Panc1 (cell line): Measurements from ENCODE around the gene METTL25B. TPM values are rescaled to one million over a fixed set of nuclear protein-coding genes. Genes with fewer than 3 reads are reported as not detected.

Experiments
- ATAC-seq: fragments of 200-7000 bp; cut with Tn5 transposase; 2 replicates; pipeline ENCODE4 v1.9.1; 2020; ENCODE audit warnings: mild to moderate bottlenecking, moderate library complexity
- BruUV-seq: library from RNA; stranded (reverse); fragments of 400-500 nt; replicated peaks from 2 replicates; lab custom pipeline; 2021; lab: Mats Ljungman, UMichigan
- CTCF ChIA-PET: fragments of 300-600 bp; sonication (Branson Sonifier 250); formaldehyde crosslinking; loops from one replicate; lab custom pipeline; 2022; ENCODE audit warnings: antibody characterized with exemption; lab: Charles Lee
- POLR2A ChIA-PET: fragments of 300-600 bp; sonication (Branson Sonifier 250); formaldehyde crosslinking; loops from one replicate; lab custom pipeline; 2022; ENCODE audit warnings: antibody characterized with exemption; lab: Charles Lee
- DNase-seq: peaks from one replicate; pipeline ENCODE4 v3.0.0-alpha.2; 2010; ENCODE audit warnings: low read depth, low spot score
- H3K27ac ChIP-seq: 2 replicates; pipeline ENCODE4 v1.5.1; 2011; ENCODE audit warnings: mild to moderate bottlenecking, low read length, inconsistent platforms
- H3K27me3 ChIP-seq: fragments of 200-500 bp; sonication (Bioruptor generic); 2 replicates; pipeline ENCODE4 v1.6.0; 2014; ENCODE audit warnings: low read length, inconsistent platforms; ENCODE audit not compliant: control insufficient read depth, insufficient read depth
- H3K36me3 ChIP-seq: fragments of 200-500 bp; sonication (Bioruptor generic); 2 replicates; pipeline ENCODE4 v1.5.1; 2014; ENCODE audit warnings: inconsistent platforms, mild to moderate bottlenecking, low read length, moderate library complexity; ENCODE audit not compliant: control insufficient read depth, insufficient read depth
- H3K4me1 ChIP-seq: 2 replicates; pipeline ENCODE4 v1.5.1; 2011; ENCODE audit warnings: inconsistent platforms, mild to moderate bottlenecking, low read length, moderate library complexity; ENCODE audit not compliant: control insufficient read depth, insufficient read depth
- H3K4me3 ChIP-seq, 2 experiments: 2 replicates each; pipeline ENCODE4 v1.5.1; 2011 to 2012; ENCODE audit warnings: low read depth in 2 of 2, low read length in 2 of 2, mild to moderate bottlenecking in 2 of 2, inconsistent platforms in 1 of 2, moderate library complexity in 1 of 2
- H3K9me3 ChIP-seq: fragments of 200-500 bp; sonication (Bioruptor generic); 2 replicates; pipeline ENCODE4 v1.5.1; 2014; ENCODE audit warnings: low read depth, mild to moderate bottlenecking, inconsistent platforms, low read length, moderate library complexity; ENCODE audit not compliant: control insufficient read depth, insufficient read depth
- POLR2AphosphoS5 ChIP-seq: IDR thresholded peaks from 2 replicates; pipeline ENCODE4 v1.6.1; 2012; ENCODE audit warnings: mild to moderate bottlenecking, low read depth, low read length, moderate library complexity
- SIN3A ChIP-seq: IDR thresholded peaks from 2 replicates; pipeline ENCODE4 v1.6.1; 2012; ENCODE audit warnings: low read depth, mild to moderate bottlenecking, low read length, moderate library complexity, borderline replicate concordance; ENCODE audit not compliant: insufficient read depth
- TCF7L2 ChIP-seq: IDR thresholded peaks from 2 replicates; pipeline ENCODE4 v1.6.1; 2011; ENCODE audit warnings: mild to moderate bottlenecking, low read depth, low read length, inconsistent platforms
- in situ Hi-C: cut with HindIII; loops from 2 replicates; pipeline ENCODE4 v1.10.0; 2016; ENCODE audit warnings: low sequenced_read_pairs, low pct_unique_long_range_greater_than_20kb
- intact Hi-C: fragments of 100-400 bp; cut with micrococcal nuclease; formaldehyde crosslinking; loops from one replicate; pipeline ENCODE4 v1.10.0; 2022; ENCODE audit not compliant: unreplicated experiment
- total RNA-seq: library from RNA; stranded (reverse); gene quantifications from one replicate; pipeline ENCODE4 v1.2.1, GENCODE V29; 2021; ENCODE audit not compliant: unreplicated experiment
- TF ChIP-seq, protein P1 (sequence below), 2 experiments: IDR thresholded peaks; 2 replicates each; pipeline ENCODE4 v1.6.1; 2011 to 2012; ENCODE audit warnings: low read depth in 2 of 2, control low read depth in 1 of 2, low read length in 1 of 2, mild to moderate bottlenecking in 1 of 2, moderate library complexity in 1 of 2; ENCODE audit not compliant: insufficient read depth in 1 of 2
- TF ChIP-seq, protein P2 (sequence below): fragments of 450-650 bp; IDR thresholded peaks from 2 replicates; pipeline ENCODE4 v1.5.1; 2017; ENCODE audit warnings: mild to moderate bottlenecking

Gene METTL25B
- total RNA-seq, 1 experiment from 2014 or later = 32.8 TPM

DNA sequence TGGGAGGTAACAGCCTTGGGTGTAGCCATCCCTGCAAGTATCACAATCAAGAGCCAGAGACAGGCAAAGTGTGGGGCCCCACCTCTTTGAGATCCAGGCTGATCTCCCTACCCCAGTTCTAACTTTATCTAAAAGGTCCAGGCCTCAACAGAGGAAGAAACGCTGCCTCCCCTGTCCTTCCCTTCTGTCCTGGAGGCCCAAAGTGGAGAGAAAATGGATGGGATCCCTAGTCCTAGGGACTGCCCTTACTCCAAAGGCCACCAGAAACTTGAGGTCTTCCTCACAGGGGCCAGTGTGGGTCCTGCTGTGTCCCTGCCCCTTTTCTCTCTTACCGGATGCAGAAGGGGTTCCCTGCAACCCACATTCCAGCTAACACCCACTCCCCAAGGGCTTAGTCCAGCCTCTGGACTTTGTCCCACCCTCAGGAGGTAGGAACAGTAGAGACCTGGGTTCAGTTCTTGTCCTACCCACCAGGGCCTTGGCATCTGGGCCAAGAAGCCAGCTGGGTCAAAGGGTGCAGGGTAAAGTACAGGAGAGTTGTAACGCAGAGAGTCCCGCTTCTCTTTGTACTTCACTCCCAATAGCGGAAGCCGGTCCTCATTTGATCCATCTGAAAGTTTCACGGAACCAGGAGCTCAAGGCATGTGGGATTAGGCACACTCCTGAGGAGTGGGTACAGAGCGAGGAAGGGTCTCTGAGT lies 21.3 kb downstream of the METTL25B start:
- H3K4me1 ChIP-seq = peaks cover 54% of the 10 kb centered on the region
- peak overlapping the region; percentile 77 to 80 for H3K4me3 ChIP-seq
- no peaks in the 10 kb centered on the region for H3K27me3 ChIP-seq
- intact Hi-C loops = no loop called here
- ChIA-PET POLR2A (no interaction called here), CTCF (no interaction called here)
- no peak for DNase-seq
- in situ Hi-C loops = no loop called here
- TF ChIP-seq TCF7L2 (no peak), POLR2AphosphoS5 (no peak; the same call in 1 of the 2 replicates), SIN3A (no peak)
- TF ChIP-seq, protein P1, sequence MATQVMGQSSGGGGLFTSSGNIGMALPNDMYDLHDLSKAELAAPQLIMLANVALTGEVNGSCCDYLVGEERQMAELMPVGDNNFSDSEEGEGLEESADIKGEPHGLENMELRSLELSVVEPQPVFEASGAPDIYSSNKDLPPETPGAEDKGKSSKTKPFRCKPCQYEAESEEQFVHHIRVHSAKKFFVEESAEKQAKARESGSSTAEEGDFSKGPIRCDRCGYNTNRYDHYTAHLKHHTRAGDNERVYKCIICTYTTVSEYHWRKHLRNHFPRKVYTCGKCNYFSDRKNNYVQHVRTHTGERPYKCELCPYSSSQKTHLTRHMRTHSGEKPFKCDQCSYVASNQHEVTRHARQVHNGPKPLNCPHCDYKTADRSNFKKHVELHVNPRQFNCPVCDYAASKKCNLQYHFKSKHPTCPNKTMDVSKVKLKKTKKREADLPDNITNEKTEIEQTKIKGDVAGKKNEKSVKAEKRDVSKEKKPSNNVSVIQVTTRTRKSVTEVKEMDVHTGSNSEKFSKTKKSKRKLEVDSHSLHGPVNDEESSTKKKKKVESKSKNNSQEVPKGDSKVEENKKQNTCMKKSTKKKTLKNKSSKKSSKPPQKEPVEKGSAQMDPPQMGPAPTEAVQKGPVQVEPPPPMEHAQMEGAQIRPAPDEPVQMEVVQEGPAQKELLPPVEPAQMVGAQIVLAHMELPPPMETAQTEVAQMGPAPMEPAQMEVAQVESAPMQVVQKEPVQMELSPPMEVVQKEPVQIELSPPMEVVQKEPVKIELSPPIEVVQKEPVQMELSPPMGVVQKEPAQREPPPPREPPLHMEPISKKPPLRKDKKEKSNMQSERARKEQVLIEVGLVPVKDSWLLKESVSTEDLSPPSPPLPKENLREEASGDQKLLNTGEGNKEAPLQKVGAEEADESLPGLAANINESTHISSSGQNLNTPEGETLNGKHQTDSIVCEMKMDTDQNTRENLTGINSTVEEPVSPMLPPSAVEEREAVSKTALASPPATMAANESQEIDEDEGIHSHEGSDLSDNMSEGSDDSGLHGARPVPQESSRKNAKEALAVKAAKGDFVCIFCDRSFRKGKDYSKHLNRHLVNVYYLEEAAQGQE (IDR thresholded peaks at IDR 0.05; ENCODE audit: insufficient read depth in 1 of 2, low read depth in 2 of 2, low read length in 1 of 2) = no peak
- TF ChIP-seq, protein P2, sequence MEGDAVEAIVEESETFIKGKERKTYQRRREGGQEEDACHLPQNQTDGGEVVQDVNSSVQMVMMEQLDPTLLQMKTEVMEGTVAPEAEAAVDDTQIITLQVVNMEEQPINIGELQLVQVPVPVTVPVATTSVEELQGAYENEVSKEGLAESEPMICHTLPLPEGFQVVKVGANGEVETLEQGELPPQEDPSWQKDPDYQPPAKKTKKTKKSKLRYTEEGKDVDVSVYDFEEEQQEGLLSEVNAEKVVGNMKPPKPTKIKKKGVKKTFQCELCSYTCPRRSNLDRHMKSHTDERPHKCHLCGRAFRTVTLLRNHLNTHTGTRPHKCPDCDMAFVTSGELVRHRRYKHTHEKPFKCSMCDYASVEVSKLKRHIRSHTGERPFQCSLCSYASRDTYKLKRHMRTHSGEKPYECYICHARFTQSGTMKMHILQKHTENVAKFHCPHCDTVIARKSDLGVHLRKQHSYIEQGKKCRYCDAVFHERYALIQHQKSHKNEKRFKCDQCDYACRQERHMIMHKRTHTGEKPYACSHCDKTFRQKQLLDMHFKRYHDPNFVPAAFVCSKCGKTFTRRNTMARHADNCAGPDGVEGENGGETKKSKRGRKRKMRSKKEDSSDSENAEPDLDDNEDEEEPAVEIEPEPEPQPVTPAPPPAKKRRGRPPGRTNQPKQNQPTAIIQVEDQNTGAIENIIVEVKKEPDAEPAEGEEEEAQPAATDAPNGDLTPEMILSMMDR = no peak
- H3K27ac ChIP-seq = peak overlapping the region; percentile 100
- H3K9me3 ChIP-seq = no peaks in the 10 kb centered on the region
- BruUV-seq = no TSS peak
- no peak for ATAC-seq
- peaks cover 11% of the 10 kb centered on the region for H3K36me3 ChIP-seq

DNA sequence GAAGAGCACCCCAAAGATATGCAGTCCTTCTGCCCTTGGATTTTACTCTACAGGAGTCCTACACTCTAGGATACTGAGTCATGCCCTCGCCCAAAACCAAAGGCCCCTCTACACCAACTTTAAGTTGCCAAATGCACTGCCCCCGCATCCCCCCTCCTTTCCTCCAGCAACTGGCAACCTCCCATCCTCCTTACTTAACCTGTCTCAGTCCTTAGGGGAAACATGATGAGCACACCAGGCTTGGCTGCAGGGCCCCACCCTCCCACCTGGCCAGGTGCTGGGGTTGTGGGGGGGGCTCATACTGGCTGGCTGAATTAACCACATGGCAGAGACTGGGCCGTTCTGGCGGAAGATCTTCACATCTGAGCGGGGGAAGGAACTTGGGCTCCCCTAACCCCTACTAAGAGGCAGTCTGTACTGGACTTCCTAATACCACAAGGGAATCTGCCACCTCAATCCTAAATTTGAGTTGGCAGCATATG lies 22.0 kb downstream of the METTL25B start:
- ATAC-seq = no peak
- Histone ChIP-seq H3K27ac (peak overlapping the region; percentile 100), H3K4me1 (peaks cover 48% of the 10 kb centered on the region), H3K36me3 (peaks cover 8% of the 10 kb centered on the region), H3K4me3 (peak overlapping the region; percentile 77 to 80), H3K27me3 (no peaks in the 10 kb centered on the region), H3K9me3 (no peaks in the 10 kb centered on the region)
- in situ Hi-C loops (no loop called here), intact Hi-C loops (no loop called here)
- DNase-seq = no peak
- CTCF ChIA-PET = no interaction called here
- TF ChIP-seq POLR2AphosphoS5 = no peak
- TF ChIP-seq SIN3A = no peak
- POLR2A ChIA-PET = no interaction called here
- no TSS peak for BruUV-seq
